Stimulated activated CD4-positive, alpha-beta T cell treated with anti-CD3 and anti-CD28 coated beads, Interleukin-1b, Interleukin-23, amount 100 ng/mL, for 1 hour (primary cell): Measurements from ENCODE around the gene ADAMTS17.

ENCODE experiments used
- DNase-seq, 2 donors: peaks; one replicate each; pipeline ENCODE4 v3.0.0-alpha.2; 2020; ENCODE audit warnings: low read depth in 2 of 2

The ADAMTS17 gene

GRCh38 chr15:100170291-100171210, 171.2 kb downstream of the ADAMTS17 start:
- DNase-seq: no peak

- DNase-seq: no peak
Observed at GRCh38 chr15:100169615-100170290, 172.0 kb downstream of the ADAMTS17 start.

- no peak for DNase-seq
Observed at GRCh38 chr15:100168787-100169186, 173.0 kb downstream of the ADAMTS17 start.

- no peak for DNase-seq
Observed at GRCh38 chr15:100167884-100168375, 173.8 kb downstream of the ADAMTS17 start.

- no peak for DNase-seq
Observed at GRCh38 chr15:100166313-100166712, 175.5 kb downstream of the ADAMTS17 start.

- no peak for DNase-seq
Observed at GRCh38 chr15:100163961-100164360, 177.8 kb downstream of the ADAMTS17 start.

GRCh38 chr15:100160953-100161352, 180.8 kb downstream of the ADAMTS17 start:
- no peak for DNase-seq

- DNase-seq: no peak
Observed at GRCh38 chr15:100159436-100159835, 182.3 kb downstream of the ADAMTS17 start.

GRCh38 chr15:100158356-100158755, 183.4 kb downstream of the ADAMTS17 start:
- DNase-seq: no peak

- DNase-seq: no peak
Observed at GRCh38 chr15:100156201-100156600, 185.6 kb downstream of the ADAMTS17 start.

GRCh38 chr15:100154338-100154737, 187.4 kb downstream of the ADAMTS17 start:
- no peak for DNase-seq

- no peak for DNase-seq
Observed at GRCh38 chr15:100152463-100152862, 189.3 kb downstream of the ADAMTS17 start.

- DNase-seq: no peak
Observed at GRCh38 chr15:100150906-100151305, 190.9 kb downstream of the ADAMTS17 start.

GRCh38 chr15:100147828-100148227, 193.9 kb downstream of the ADAMTS17 start:
- no peak for DNase-seq

GRCh38 chr15:100143378-100143777, 198.4 kb downstream of the ADAMTS17 start:
- no peak for DNase-seq

- DNase-seq: no peak
Observed at GRCh38 chr15:100141311-100142001, 200.3 kb downstream of the ADAMTS17 start.

- no peak for DNase-seq
Observed at GRCh38 chr15:100140527-100141308, 201.1 kb downstream of the ADAMTS17 start.

GRCh38 chr15:100134586-100134985, 207.2 kb downstream of the ADAMTS17 start:
- no peak for DNase-seq

- DNase-seq: no peak
Observed at GRCh38 chr15:100134089-100134583, 207.6 kb downstream of the ADAMTS17 start.

GRCh38 chr15:100133001-100133400, 208.8 kb downstream of the ADAMTS17 start:
- no peak for DNase-seq

GRCh38 chr15:100132309-100132708, 209.5 kb downstream of the ADAMTS17 start:
- no peak for DNase-seq
